C4-2B (cell line): ENCODE measurements around the gene SMOC2.

Experiments
- CTCF ChIP-seq: fragments of 450-650 bp; conservative IDR thresholded peaks from 2 replicates; pipeline ENCODE4 v1.5.1; 2017; ENCODE audit warnings: mild to moderate bottlenecking
- ZFX ChIP-seq: fragments of 450-650 bp; IDR thresholded peaks from 2 replicates; pipeline ENCODE4 v1.6.1; 2017

- TF ChIP-seq CTCF: no peak
- TF ChIP-seq ZFX: no peak
Measured at GRCh38 chr6:168501561-168501960, 60.6 kb downstream of the SMOC2 start.
